PC-3 (cell line): ENCODE results near the gene HAND2. TPM values are rescaled to one million over a fixed set of nuclear protein-coding genes. Genes with fewer than 3 reads are reported as not detected.

Source experiments
- ATAC-seq: fragments of 200-7000 bp; cut with Tn5 transposase; 2 replicates; pipeline ENCODE4 v1.9.1; 2020; ENCODE audit warnings: mild to moderate bottlenecking, moderate library complexity
- BruUV-seq: library from RNA; stranded (reverse); fragments of 400-500 nt; replicated peaks from 2 replicates; lab custom pipeline; 2021; lab: Mats Ljungman, UMichigan
- CTCF ChIA-PET: fragments of 300-600 bp; sonication (Branson Sonifier 250); formaldehyde crosslinking; loops from one replicate; lab custom pipeline; 2022; ENCODE audit warnings: antibody characterized with exemption; lab: Charles Lee
- POLR2A ChIA-PET: fragments of 300-600 bp; sonication (Branson Sonifier 250); formaldehyde crosslinking; loops from one replicate; lab custom pipeline; 2022; ENCODE audit warnings: antibody characterized with exemption; ENCODE audit not compliant: unreplicated experiment; lab: Charles Lee
- DNase-seq: peaks from one replicate; pipeline ENCODE4 v3.0.0-alpha.2; 2015
- H2AFZ ChIP-seq: fragments of 300-600 bp; sonication (generic); 2 replicates; pipeline ENCODE4 v1.6.0; 2016; ENCODE audit warnings: antibody characterized with exemption, low read length
- H3F3A ChIP-seq: fragments of 300-600 bp; sonication (generic); one replicate; pipeline ENCODE4 v1.6.0; 2017; ENCODE audit warnings: antibody characterized with exemption, low read length, control low read depth, mild to moderate bottlenecking; ENCODE audit not compliant: unreplicated experiment
- H3K27ac ChIP-seq: fragments of 300-600 bp; sonication (generic); 2 replicates; pipeline ENCODE4 v1.5.1; 2016; ENCODE audit warnings: mild to moderate bottlenecking, low read length
- H3K27me3 ChIP-seq: fragments of 300-600 bp; sonication (generic); 2 replicates; pipeline ENCODE4 v1.6.1; 2016; ENCODE audit warnings: low read length, mixed read lengths
- H3K36me3 ChIP-seq: fragments of 300-600 bp; sonication (generic); 2 replicates; pipeline ENCODE4 v1.6.1; 2016; ENCODE audit warnings: low read depth, mixed run types, low read length, mixed read lengths
- H3K4me1 ChIP-seq: fragments of 300-600 bp; sonication (generic); 2 replicates; pipeline ENCODE4 v1.5.1; 2016; ENCODE audit warnings: low read length; ENCODE audit not compliant: insufficient read depth
- H3K4me2 ChIP-seq: fragments of 300-600 bp; sonication (generic); 2 replicates; pipeline ENCODE4 v1.6.0; 2016; ENCODE audit warnings: low read length
- H3K4me3 ChIP-seq: fragments of 300-600 bp; sonication (generic); 2 replicates; pipeline ENCODE4 v1.5.1; 2016; ENCODE audit warnings: mild to moderate bottlenecking, low read length, mixed read lengths
- H3K79me2 ChIP-seq: fragments of 300-600 bp; sonication (generic); 2 replicates; pipeline ENCODE4 v1.6.1; 2017; ENCODE audit warnings: low read length, mixed read lengths
- H3K9ac ChIP-seq: fragments of 300-600 bp; sonication (generic); 2 replicates; pipeline ENCODE4 v1.6.0; 2016; ENCODE audit warnings: mild to moderate bottlenecking, low read length
- H3K9me2 ChIP-seq: fragments of 300-600 bp; sonication (generic); replicated peaks from 2 replicates; pipeline ENCODE4 v1.6.1; 2016; ENCODE audit warnings: mixed run types, low read length, mixed read lengths
- H3K9me3 ChIP-seq: fragments of 300-600 bp; sonication (generic); 2 replicates; pipeline ENCODE4 v1.6.1; 2016; ENCODE audit warnings: low read length, mixed read lengths
- H4K20me1 ChIP-seq: fragments of 300-600 bp; sonication (generic); 2 replicates; pipeline ENCODE4 v1.6.1; 2016; ENCODE audit warnings: low read length, mixed read lengths
- CTCF ChIP-seq: fragments of 300-600 bp; sonication (generic); conservative IDR thresholded peaks from 2 replicates; pipeline ENCODE4 v1.5.1; 2017; ENCODE audit warnings: antibody characterized with exemption, low read depth, mild to moderate bottlenecking, low read length
- EZH2 ChIP-seq: fragments of 300-600 bp; sonication (generic); IDR thresholded peaks from one replicate; pipeline ENCODE4 v1.6.1; 2017; ENCODE audit warnings: antibody characterized with exemption, mild to moderate bottlenecking, low read length; ENCODE audit not compliant: unreplicated experiment
- EZH2phosphoT487 ChIP-seq: fragments of 300-600 bp; sonication (generic); IDR thresholded peaks from 2 replicates; pipeline ENCODE4 v1.6.1; 2018; ENCODE audit warnings: mild to moderate bottlenecking, antibody characterized with exemption, low read length, borderline replicate concordance
- intact Hi-C: fragments of 100-400 bp; cut with micrococcal nuclease; formaldehyde crosslinking; loops from 2 replicates; pipeline ENCODE4 v1.9.0; 2023
- total RNA-seq: library from RNA; depleted of rRNA; stranded (reverse); fragments of >200 nt; gene quantifications from 2 replicates; pipeline ENCODE4 v1.2.3, GENCODE V29; 2014

HAND2 gene
- total RNA-seq, 1 experiment from 2014 or later, result not detected

- no peak overlapping the region for H3K4me3 ChIP-seq
- POLR2A ChIA-PET, result no interaction called here
- no peak overlapping the region for H3K9ac ChIP-seq
- H3K4me1 ChIP-seq, result peaks cover 14% of the 10 kb centered on the region
- DNase-seq (no peak), ATAC-seq (no peak)
- no peaks in the 10 kb centered on the region for H4K20me1 ChIP-seq
- H3F3A ChIP-seq, result no peaks in the 10 kb centered on the region
- CTCF ChIA-PET, result no interaction called here
- BruUV-seq, result no TSS peak
- H2AFZ ChIP-seq, result no peak overlapping the region
- H3K4me2 ChIP-seq, result no peak overlapping the region
- no peaks in the 10 kb centered on the region for H3K9me2 ChIP-seq
- intact Hi-C loops, result no loop called here
- H3K27me3 ChIP-seq, result peaks cover 14% of the 10 kb centered on the region
- H3K36me3 ChIP-seq, result no peaks in the 10 kb centered on the region
- no peaks in the 10 kb centered on the region for H3K79me2 ChIP-seq
- H3K9me3 ChIP-seq, result no peaks in the 10 kb centered on the region
- no peak overlapping the region for H3K27ac ChIP-seq
- TF ChIP-seq CTCF (no peak), EZH2phosphoT487 (no peak), EZH2 (no peak)
Observed at GRCh38 chr4:173492315-173492714, 37.7 kb downstream of the HAND2 start.

- H3K4me1 ChIP-seq, result peaks cover 14% of the 10 kb centered on the region
- no peak overlapping the region for H3K9ac ChIP-seq
- no peaks in the 10 kb centered on the region for H4K20me1 ChIP-seq
- no peaks in the 10 kb centered on the region for H3F3A ChIP-seq
- H3K79me2 ChIP-seq, result no peaks in the 10 kb centered on the region
- DNase-seq, result peak; percentile 39
- peak; percentile 41 for ATAC-seq
- intact Hi-C loops, result no loop called here
- no peak for TF ChIP-seq CTCF
- TF ChIP-seq EZH2phosphoT487, result no peak
- no peak for TF ChIP-seq EZH2
- H3K36me3 ChIP-seq, result no peaks in the 10 kb centered on the region
- H3K4me2 ChIP-seq, result no peak overlapping the region
- CTCF ChIA-PET, result interaction anchor here (0.6 kb wide), 1 partner anchor 242 kb away, joined by 3 read pairs; no protein-coding TSS in a partner anchor
- no peak overlapping the region for H3K27ac ChIP-seq
- peaks cover 10% of the 10 kb centered on the region for H3K27me3 ChIP-seq
- peak overlapping the region; percentile 50; the same call in 1 of the 2 replicates for H2AFZ ChIP-seq
- POLR2A ChIA-PET, result no interaction called here
- H3K9me2 ChIP-seq, result no peaks in the 10 kb centered on the region
- H3K4me3 ChIP-seq, result no peak overlapping the region
- no peaks in the 10 kb centered on the region for H3K9me3 ChIP-seq
- no TSS peak for BruUV-seq
Observed at GRCh38 chr4:173490817-173491528, 39.1 kb downstream of the HAND2 start.

- intact Hi-C loops, result no loop called here
Observed at GRCh38 chr4:173490256-173490655, 39.8 kb downstream of the HAND2 start.

More at GRCh38 chr4:173490256-173490655, 39.8 kb downstream of the HAND2 start:
- no peaks in the 10 kb centered on the region for H3K9me2 ChIP-seq
- no peak for TF ChIP-seq EZH2
- no peak for TF ChIP-seq EZH2phosphoT487
- no peak for TF ChIP-seq CTCF
- CTCF ChIA-PET, result no interaction called here
- H3K79me2 ChIP-seq, result no peaks in the 10 kb centered on the region
- H3K9me3 ChIP-seq, result no peaks in the 10 kb centered on the region
- ATAC-seq (no peak), DNase-seq (no peak)
- no peaks in the 10 kb centered on the region for H3K36me3 ChIP-seq
- POLR2A ChIA-PET, result no interaction called here
- H3K4me3 ChIP-seq, result no peak overlapping the region
- H3K27me3 ChIP-seq, result peaks cover 3% of the 10 kb centered on the region; the same call in 1 of the 2 replicates
- H3K4me1 ChIP-seq, result peaks cover 14% of the 10 kb centered on the region
- H2AFZ ChIP-seq, result no peak overlapping the region
- no peaks in the 10 kb centered on the region for H3F3A ChIP-seq
- no TSS peak for BruUV-seq
- no peak overlapping the region for H3K9ac ChIP-seq
- H4K20me1 ChIP-seq, result no peaks in the 10 kb centered on the region
- no peak overlapping the region for H3K27ac ChIP-seq
- no peak overlapping the region for H3K4me2 ChIP-seq
